GM19455 (cell line): Measurements from ENCODE around the gene DOK5.

Experiments used
- ATAC-seq: cut with Tn5 transposase; IDR thresholded peaks from one replicate; pipeline ENCODE4 v1.9.1; 2021; ENCODE audit not compliant: unreplicated experiment

Gene DOK5

DNA sequence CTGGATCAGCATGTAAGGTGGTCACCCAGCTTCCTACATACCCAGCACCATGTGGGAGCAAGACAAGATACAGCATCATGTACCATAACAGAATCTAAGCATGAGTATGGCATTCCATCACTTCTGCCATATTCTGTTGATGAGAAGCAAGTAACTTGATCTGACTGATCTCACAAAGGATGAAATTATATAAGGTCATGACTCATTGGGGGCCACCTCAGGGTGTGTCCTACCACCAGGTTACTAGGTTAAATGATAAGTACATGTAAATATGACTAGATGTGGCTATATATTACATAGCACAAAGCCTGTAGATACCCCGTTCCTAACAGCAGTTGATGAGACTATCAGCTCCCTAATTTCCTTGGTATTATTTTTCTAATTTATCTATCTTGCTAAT, 213.1 kb downstream of the DOK5 start:
- no peak for ATAC-seq

GRCh38 chr20:54690323-54690722, 214.9 kb downstream of the DOK5 start:
- no peak for ATAC-seq

DNA sequence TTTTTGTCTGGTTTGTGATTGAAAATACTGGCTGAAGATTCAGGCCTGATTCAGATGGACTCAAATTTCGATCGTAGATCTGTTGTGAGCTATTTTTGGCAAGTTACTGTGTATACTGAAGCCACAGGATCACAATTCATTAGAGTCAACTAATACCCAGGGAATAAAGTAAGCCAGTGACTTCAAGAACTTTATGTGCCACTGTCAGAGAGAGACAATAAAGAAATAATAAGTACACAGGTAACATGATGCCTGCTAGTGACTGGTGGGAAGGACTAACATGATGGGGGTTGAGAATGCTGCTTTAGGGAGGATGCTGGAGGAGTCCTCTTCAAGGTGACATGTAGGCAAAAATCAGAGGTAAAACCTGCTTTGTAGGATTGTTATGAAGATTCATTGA, 215.9 kb downstream of the DOK5 start:
- no peak for ATAC-seq

DNA sequence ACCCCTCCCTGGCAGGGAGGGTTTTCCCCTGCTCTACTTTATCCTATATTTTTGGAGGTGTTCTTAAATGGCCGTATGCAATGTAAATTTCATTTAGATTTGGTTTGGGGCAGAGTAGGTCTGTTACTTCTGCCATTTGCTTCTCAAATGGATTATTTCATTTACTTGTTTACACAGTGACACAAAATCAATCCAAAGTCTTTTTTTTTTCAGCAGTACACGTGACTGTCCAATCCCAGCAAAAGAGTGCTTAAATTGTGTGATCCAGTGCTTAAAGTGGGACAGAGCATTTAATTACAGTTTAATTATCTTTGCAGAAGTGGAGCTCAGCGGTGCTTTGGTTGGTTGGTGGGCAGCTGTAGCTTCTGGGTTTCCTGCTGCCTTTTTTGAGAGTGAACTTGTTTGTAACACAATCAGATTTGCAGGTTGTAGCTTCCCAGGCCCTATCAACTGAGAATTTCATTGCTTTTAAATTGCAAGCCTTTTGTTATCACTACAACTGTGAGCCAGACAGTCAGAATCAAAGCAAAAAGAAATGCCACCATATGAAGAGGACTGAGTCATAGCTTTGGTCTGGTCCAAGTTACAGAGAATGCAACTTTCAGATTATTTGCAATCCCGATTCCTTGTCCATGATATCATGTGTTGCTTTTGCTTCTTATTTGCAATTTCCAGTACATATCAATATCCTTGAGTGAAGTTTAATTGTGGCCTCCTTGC, 216.9 kb downstream of the DOK5 start:
- no peak for ATAC-seq

DNA sequence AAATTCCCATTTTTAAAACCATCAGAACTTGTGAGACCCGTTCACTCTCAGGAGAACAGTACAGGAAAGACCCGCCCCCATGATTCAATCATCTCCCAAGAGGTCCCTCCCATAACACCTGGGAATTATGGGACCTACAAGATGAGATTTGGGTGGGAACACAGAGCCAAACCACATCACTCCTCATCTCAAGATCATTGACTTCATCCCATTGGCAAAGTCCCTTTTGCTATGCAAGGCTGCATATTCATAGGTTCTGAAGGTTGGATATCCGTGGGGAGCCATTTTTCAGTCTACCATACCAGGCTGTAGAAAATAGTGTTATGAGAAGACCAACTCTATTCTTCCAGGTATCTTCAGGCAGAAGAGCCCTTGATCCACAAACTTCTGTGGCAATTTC, 219.1 kb downstream of the DOK5 start:
- no peak for ATAC-seq

- no peak for ATAC-seq
Measured at GRCh38 chr20:54698373-54698772, 223.0 kb downstream of the DOK5 start.
